HEK293 (cell line): Measurements from ENCODE around the gene TSC22D2.

ENCODE experiments used
- BCL11A ChIP-seq: fragments of 450-650 bp; formaldehyde crosslinking; IDR thresholded peaks from 2 replicates; pipeline ENCODE4 v1.5.1; 2016; ENCODE audit warnings: low read depth, missing biosample characterization, missing genetic modification characterization
- CTCF ChIP-seq: fragments of 450-650 bp; formaldehyde crosslinking; IDR thresholded peaks from 2 replicates; pipeline ENCODE4 v1.5.1; 2016; ENCODE audit warnings: missing biosample characterization, missing genetic modification characterization
- KLF16 ChIP-seq: fragments of 450-650 bp; formaldehyde crosslinking; IDR thresholded peaks from 2 replicates; pipeline ENCODE4 v1.5.1; 2017; ENCODE audit warnings: missing biosample characterization, missing genetic modification characterization
- REST ChIP-seq: fragments of 450-650 bp; formaldehyde crosslinking; IDR thresholded peaks from 2 replicates; pipeline ENCODE4 v1.5.1; 2016; ENCODE audit warnings: missing biosample characterization, missing genetic modification characterization
- TRIM28 ChIP-seq: IDR thresholded peaks from 2 replicates; pipeline ENCODE4 v1.6.1; 2011; ENCODE audit warnings: low read length, control low read depth, borderline replicate concordance
- YY1 ChIP-seq: fragments of 450-650 bp; formaldehyde crosslinking; IDR thresholded peaks from 2 replicates; pipeline ENCODE4 v1.5.1; 2018; ENCODE audit warnings: missing biosample characterization, missing genetic modification characterization
- ZEB2 ChIP-seq: fragments of 450-650 bp; formaldehyde crosslinking; IDR thresholded peaks from 2 replicates; pipeline ENCODE4 v1.5.1; 2016; ENCODE audit warnings: missing biosample characterization, missing genetic modification characterization
- ZNF138 ChIP-seq: fragments of 450-650 bp; formaldehyde crosslinking; IDR thresholded peaks from 2 replicates; pipeline ENCODE4 v1.5.1; 2016; ENCODE audit warnings: missing biosample characterization, missing genetic modification characterization, borderline replicate concordance
- ZNF350 ChIP-seq: fragments of 450-650 bp; formaldehyde crosslinking; IDR thresholded peaks from 2 replicates; pipeline ENCODE4 v1.5.0; 2017; ENCODE audit warnings: missing biosample characterization, mild to moderate bottlenecking, missing genetic modification characterization
- ZNF623 ChIP-seq: fragments of 450-650 bp; formaldehyde crosslinking; IDR thresholded peaks from 2 replicates; pipeline ENCODE4 v1.5.1; 2016; ENCODE audit warnings: missing biosample characterization, missing genetic modification characterization
- ZNF707 ChIP-seq: fragments of 450-650 bp; formaldehyde crosslinking; IDR thresholded peaks from 2 replicates; pipeline ENCODE4 v1.5.1; 2016; ENCODE audit warnings: missing biosample characterization, missing genetic modification characterization
- ZSCAN18 ChIP-seq: fragments of 450-650 bp; formaldehyde crosslinking; IDR thresholded peaks from 2 replicates; pipeline ENCODE4 v1.5.1; 2016; ENCODE audit warnings: missing biosample characterization, missing genetic modification characterization

GRCh38 chr3:150460484-150460883 lies 52.4 kb downstream of the TSC22D2 start:
- no peak for TF ChIP-seq ZNF707 (tag by site-specific recombination)
- no peak for TF ChIP-seq YY1 (tag by site-specific recombination)
- TF ChIP-seq ZSCAN18 (tag by site-specific recombination), result no peak
- no peak for TF ChIP-seq TRIM28
- TF ChIP-seq CTCF, result no peak
- TF ChIP-seq ZEB2 (tag by site-specific recombination), result no peak
- no peak for TF ChIP-seq KLF16 (tag by site-specific recombination)
- no peak for TF ChIP-seq BCL11A (tag by site-specific recombination)
- no peak for TF ChIP-seq ZNF623
- no peak for TF ChIP-seq REST (tag by site-specific recombination)
- no peak for TF ChIP-seq ZNF350 (tag by site-specific recombination)
- no peak for TF ChIP-seq ZNF138 (tag by site-specific recombination)
